ENCODE data around the gene EYA2. TPM values are rescaled to one million over a fixed set of nuclear protein-coding genes. Genes with fewer than 3 reads are reported as not detected.

Gene EYA2
- total RNA-seq, 1 donor from 2014 or later: 15.4 TPM

GRCh38 chr20:46953596-46953995, 59.0 kb downstream of the EYA2 start:
- no peak overlapping the region for H3K27ac ChIP-seq
- H3K9me3 ChIP-seq: no peaks in the 10 kb centered on the region
- TF ChIP-seq CTCF (IDR thresholded peaks at IDR 0.05): no peak
- no peak overlapping the region for H3K4me3 ChIP-seq
- H3K36me3 ChIP-seq: no peaks in the 10 kb centered on the region
- no peak for DNase-seq (ENCODE audit: low spot score in 2 of 2)
- no peaks in the 10 kb centered on the region for H3K4me1 ChIP-seq
- intact Hi-C loops (cut with DNase I): no loop called here
- no peaks in the 10 kb centered on the region for H3K27me3 ChIP-seq

GRCh38 chr20:46954490-46955038, 59.9 kb downstream of the EYA2 start:
- no peak for DNase-seq (ENCODE audit: low spot score in 2 of 2)
- H3K4me1 ChIP-seq: no peaks in the 10 kb centered on the region
- intact Hi-C loops (cut with DNase I): no loop called here

GRCh38 chr20:46955601-46956556, 61.2 kb downstream of the EYA2 start:
- DNase-seq (ENCODE audit: low spot score in 2 of 2): no peak
- Histone ChIP-seq H3K4me1 (no peaks in the 10 kb centered on the region), H3K27ac (no peak overlapping the region), H3K27me3 (no peaks in the 10 kb centered on the region), H3K36me3 (no peaks in the 10 kb centered on the region), H3K9me3 (no peaks in the 10 kb centered on the region), H3K4me3 (no peak overlapping the region)
- intact Hi-C loops (cut with DNase I): no loop called here
- TF ChIP-seq CTCF (IDR thresholded peaks at IDR 0.05): no peak

More at GRCh38 chr20:46954490-46955038, 59.9 kb downstream of the EYA2 start:
- no peak for TF ChIP-seq CTCF (IDR thresholded peaks at IDR 0.05)
- Histone ChIP-seq H3K27me3 (no peaks in the 10 kb centered on the region), H3K9me3 (no peaks in the 10 kb centered on the region), H3K4me3 (no peak overlapping the region), H3K27ac (no peak overlapping the region), H3K36me3 (no peaks in the 10 kb centered on the region)

GRCh38 chr20:46959081-46959692, 64.5 kb downstream of the EYA2 start:
- no peak for TF ChIP-seq CTCF (IDR thresholded peaks at IDR 0.05)
- Histone ChIP-seq H3K27ac (no peak overlapping the region), H3K4me1 (no peaks in the 10 kb centered on the region), H3K9me3 (no peaks in the 10 kb centered on the region), H3K4me3 (no peak overlapping the region), H3K27me3 (no peaks in the 10 kb centered on the region), H3K36me3 (no peaks in the 10 kb centered on the region)
- intact Hi-C loops (cut with DNase I): no loop called here
- DNase-seq (ENCODE audit: low spot score in 2 of 2): no peak

- Histone ChIP-seq H3K27ac (no peak overlapping the region), H3K4me1 (no peaks in the 10 kb centered on the region), H3K4me3 (no peak overlapping the region), H3K36me3 (no peaks in the 10 kb centered on the region), H3K9me3 (no peaks in the 10 kb centered on the region), H3K27me3 (no peaks in the 10 kb centered on the region)
- intact Hi-C loops (cut with DNase I): no loop called here
- DNase-seq (ENCODE audit: low spot score in 2 of 2): no peak
- TF ChIP-seq CTCF (IDR thresholded peaks at IDR 0.05): no peak
Observed at GRCh38 chr20:46959821-46960220, 65.2 kb downstream of the EYA2 start.
